Keratinocyte (primary cell): ENCODE measurements around the gene ACTR2. TPM values are rescaled to one million over a fixed set of nuclear protein-coding genes. Genes with fewer than 3 reads are reported as not detected.

Source experiments
- DNase-seq: peaks from one replicate; pipeline ENCODE4 v3.0.0-alpha.2; 2011; ENCODE audit warnings: low read depth, missing footprints, low spot score
- FAIRE-seq: peaks from 2 replicates; lab custom pipeline; 2011; peaks lifted over from hg19 to GRCh38; lab: Jason Lieb, UNC
- H2AFZ ChIP-seq: 2 replicates; pipeline ENCODE4 v1.6.0; 2012; ENCODE audit warnings: low read length, control low read depth, inconsistent platforms; ENCODE audit not compliant: control insufficient read depth
- H3K27ac ChIP-seq: 2 replicates; pipeline ENCODE4 v1.5.1; 2011; ENCODE audit warnings: low read length; ENCODE audit not compliant: control insufficient read depth, insufficient read depth
- H3K27me3 ChIP-seq: 3 replicates; pipeline ENCODE4 v1.6.0; 2011; ENCODE audit warnings: low read length; ENCODE audit not compliant: control insufficient read depth, insufficient read depth; ENCODE audit errors: extremely low read depth
- H3K36me3 ChIP-seq, 2 experiments: 2 replicates in 1 of 2; 3 replicates in 1 of 2; pipeline ENCODE4 v1.5.1; 2011; ENCODE audit warnings: low read length in 2 of 2, mild to moderate bottlenecking in 1 of 2; ENCODE audit not compliant: control insufficient read depth in 2 of 2, insufficient read depth in 2 of 2; ENCODE audit errors: extremely low read depth in 1 of 2
- H3K4me1 ChIP-seq: 3 replicates; pipeline ENCODE4 v1.5.1; 2011; ENCODE audit warnings: low read length; ENCODE audit not compliant: control insufficient read depth, insufficient read depth; ENCODE audit errors: extremely low read depth
- H3K4me2 ChIP-seq: 3 replicates; pipeline ENCODE4 v1.6.0; 2011; ENCODE audit warnings: low read depth, low read length; ENCODE audit not compliant: control insufficient read depth, insufficient read depth; ENCODE audit errors: extremely low read depth
- H3K4me3 ChIP-seq, 3 experiments: fragments of 200-600 bp in 1 of 3; sonication (generic) in 1 of 3; 2 replicates in 2 of 3; 3 replicates in 1 of 3; pipeline ENCODE4 v1.5.1; 2011 to 2016; ENCODE audit warnings: low read length in 3 of 3, mild to moderate bottlenecking in 3 of 3, control low read depth in 2 of 3, inconsistent platforms in 1 of 3, low read depth in 1 of 3, mixed read lengths in 1 of 3, mixed run types in 1 of 3, moderate library complexity in 1 of 3; ENCODE audit not compliant: control insufficient read depth in 2 of 3, insufficient read depth in 2 of 3; ENCODE audit errors: extremely low read depth in 1 of 3
- H3K79me2 ChIP-seq: 2 replicates; pipeline ENCODE4 v1.6.0; 2012; ENCODE audit warnings: low read length; ENCODE audit not compliant: control insufficient read depth, insufficient read depth
- H3K9ac ChIP-seq: 3 replicates; pipeline ENCODE4 v1.6.0; 2011; ENCODE audit warnings: low read length; ENCODE audit not compliant: control insufficient read depth, insufficient read depth; ENCODE audit errors: extremely low read depth
- H3K9me1 ChIP-seq: 3 replicates; pipeline ENCODE4 v1.6.0; 2011; ENCODE audit warnings: low read length; ENCODE audit not compliant: control insufficient read depth, insufficient read depth; ENCODE audit errors: extremely low read depth
- H3K9me3 ChIP-seq: 2 replicates; pipeline ENCODE4 v1.5.1; 2012; ENCODE audit warnings: low read depth, low read length; ENCODE audit not compliant: control insufficient read depth
- H4K20me1 ChIP-seq: 3 replicates; pipeline ENCODE4 v1.6.0; 2011; ENCODE audit warnings: low read length; ENCODE audit not compliant: control insufficient read depth, insufficient read depth; ENCODE audit errors: extremely low read depth
- CTCF ChIP-seq, 3 experiments: IDR thresholded peaks in 1 of 3; conservative IDR thresholded peaks in 1 of 3; optimal IDR thresholded peaks in 1 of 3; 2 replicates in 2 of 3; 3 replicates in 1 of 3; pipeline versions ENCODE3 to v1.5.1; 2011; ENCODE audit warnings: low read length in 3 of 3, mild to moderate bottlenecking in 3 of 3, moderate library complexity in 2 of 3, control low read depth in 1 of 3, inconsistent platforms in 1 of 3; ENCODE audit not compliant: insufficient read depth in 2 of 3; ENCODE audit errors: extremely low read depth in 1 of 3
- EZH2 ChIP-seq: IDR thresholded peaks from one replicate; pipeline ENCODE4 v1.6.1; 2012; ENCODE audit warnings: inconsistent platforms, mild to moderate bottlenecking, low read length, moderate library complexity
- dilution Hi-C: fragments of 300-500 bp; cut with MboI; formaldehyde crosslinking; loops from one replicate; pipeline ENCODE4 v1.7.0; 2020; ENCODE audit warnings: low sequenced_read_pairs; ENCODE audit not compliant: extremely low pct_ligation_motif_present
- polyA plus RNA-seq, 5 experiments: library from polyadenylated mRNA; depleted of rRNA in 3 of 5; stranded (reverse) in 3 of 5; stranded (forward) in 1 of 5; unstranded in 1 of 5; fragments of >200 nt; gene quantifications; 1 replicate in 1 of 5; 2 replicates in 3 of 5; 3 replicates in 1 of 5; pipeline versions ENCODE4 v1.2.1 to v1.2.3, GENCODE V29; 2011 to 2012; ENCODE audit warnings: missing spikeins in 2 of 5, low read depth in 1 of 5, low replicate concordance in 1 of 5

ACTR2 gene
- polyA plus RNA-seq, 1 donor (not counting 4 experiments of a cell fraction or from before 2014, with no cell fraction given): 257 TPM

- peaks cover 15% of the 10 kb centered on the region for H3K79me2 ChIP-seq
- DNase-seq (peak; percentile 84), FAIRE-seq (peak; percentile 90)
- H3K9ac ChIP-seq: peak overlapping the region; percentile 72
- H3K4me3 ChIP-seq: peak overlapping the region in 2 of 3 experiments; percentile 8 to 53
- no peaks in the 10 kb centered on the region for H4K20me1 ChIP-seq
- H2AFZ ChIP-seq: peak overlapping the region; percentile 42
- no peaks in the 10 kb centered on the region for H3K9me3 ChIP-seq
- H3K27me3 ChIP-seq: no peaks in the 10 kb centered on the region
- peaks cover 2% of the 10 kb centered on the region for H3K9me1 ChIP-seq
- peak overlapping the region; percentile 95 for H3K27ac ChIP-seq
- peaks cover 3 to 20% of the 10 kb centered on the region in 2 experiments for H3K36me3 ChIP-seq
- peak overlapping the region; percentile 83 for H3K4me2 ChIP-seq
- TF ChIP-seq EZH2 (no peak), CTCF (optimal IDR thresholded peaks at IDR 0.05 in 1 of 3, IDR thresholded peaks at IDR 0.05 in 1 of 3, conservative IDR thresholded peaks at IDR 0.05 in 1 of 3; ENCODE audit: extremely low read depth in 1 of 3, insufficient read depth in 2 of 3, low read length in 3 of 3) (peak; percentile 72 to 89 (median 80))
- H3K4me1 ChIP-seq: peaks cover 60% of the 10 kb centered on the region
- dilution Hi-C loops: no loop called here
Observed at GRCh38 chr2:65320042-65320725, 92.6 kb downstream of the ACTR2 start.

Other genes with a start within 250 kb of the ACTR2 start
- gene SLC1A4, start 238.4 kb upstream of the ACTR2 start, polyA plus RNA-seq: 6.3 to 9.2 TPM (median 8.2 TPM) in 3 replicates
- gene CEP68, start 171.4 kb upstream of the ACTR2 start, polyA plus RNA-seq: 3.9 to 5.5 TPM (median 4.1 TPM) in 3 replicates
- 170 to 274 TPM (median 173 TPM) in 3 replicates for gene RAB1A, start 97.7 kb upstream of the ACTR2 start, polyA plus RNA-seq
- 19.3 to 49.0 TPM (median 26.8 TPM) in 3 replicates for gene SPRED2, start 204.8 kb downstream of the ACTR2 start, polyA plus RNA-seq